NB4 (cell line): ENCODE results near the gene MRPS26.

Experiments used
- CTCF ChIP-seq: IDR thresholded peaks from one replicate; pipeline ENCODE4 v1.5.1; 2012; ENCODE audit warnings: low read depth, low read length
- MAX ChIP-seq: IDR thresholded peaks from 2 replicates; pipeline ENCODE4 v1.6.1; 2011; ENCODE audit warnings: low read depth, low read length

GRCh38 chr20:3003416-3003815 is 42.4 kb upstream of the MRPS26 start:
- TF ChIP-seq CTCF (no peak), MAX (no peak)
